Loucy (cell line): Measurements from ENCODE around the gene TRPT1.

ENCODE experiments used
- CTCF ChIP-seq: fragments of 200-600 bp; sonication (generic); conservative IDR thresholded peaks from 2 replicates; pipeline ENCODE4 v1.5.1; 2014; ENCODE audit warnings: mild to moderate bottlenecking, antibody characterized with exemption, low read length
- EZH2phosphoT487 ChIP-seq: fragments of 200-600 bp; IDR thresholded peaks from 2 replicates; pipeline ENCODE4 v1.6.1; 2018; ENCODE audit warnings: antibody characterized with exemption, mild to moderate bottlenecking, moderate library complexity, borderline replicate concordance

- TF ChIP-seq CTCF (no peak), EZH2phosphoT487 (no peak)
Measured at GRCh38 chr11:64201543-64201942, 24.4 kb downstream of the TRPT1 start.
